Heart right ventricle (tissue), 16 donors: ENCODE results near the gene CHST15. TPM values are rescaled to one million over a fixed set of nuclear protein-coding genes. Genes with fewer than 3 reads are reported as not detected.

Experiments
- ATAC-seq, 8 donors: fragments of 200-7000 bp; cut with Tn5 transposase; one replicate each; pipeline ENCODE4 v1.9.1; 2020; ENCODE audit warnings: mild to moderate bottlenecking in 8 of 8, moderate library complexity in 8 of 8, moderate number of reproducible peaks in 1 of 8
- DNase-seq, 2 donors: peaks; one replicate each; pipeline ENCODE4 v3.0.0-alpha.2; 2020
- H3K27ac ChIP-seq, 10 donors: fragments of 200-600 bp; sonication (generic) in 2 of 10; one replicate each; pipeline versions ENCODE4 v1.5.0 to v1.8.0; 2020 to 2022; ENCODE audit warnings: mild to moderate bottlenecking in 3 of 10
- H3K27me3 ChIP-seq, 7 donors: fragments of 200-600 bp; one replicate each; pipeline ENCODE4 v1.8.0; 2021 to 2022; ENCODE audit warnings: mild to moderate bottlenecking in 2 of 7
- H3K36me3 ChIP-seq, 9 donors: fragments of 200-600 bp; sonication (generic) in 1 of 9; one replicate each; pipeline versions ENCODE4 v1.5.0 to v1.8.0; 2020 to 2022; ENCODE audit warnings: mild to moderate bottlenecking in 2 of 9
- H3K4me1 ChIP-seq, 9 donors: fragments of 200-600 bp; sonication (generic) in 1 of 9; one replicate each; pipeline versions ENCODE4 v1.5.0 to v1.8.0; 2020 to 2022; ENCODE audit warnings: mild to moderate bottlenecking in 4 of 9
- H3K4me3 ChIP-seq, 10 donors: fragments of 200-600 bp; sonication (generic) in 2 of 10; one replicate each; pipeline versions ENCODE4 v1.5.0 to v1.8.0; 2020 to 2022; ENCODE audit warnings: mild to moderate bottlenecking in 7 of 10, moderate library complexity in 2 of 10
- H3K9me3 ChIP-seq, 11 donors: fragments of 200-600 bp in 10 of 11; sonication (generic) in 2 of 11; one replicate each; pipeline versions ENCODE4 v1.5.0 to v1.8.0; 2013 to 2022; ENCODE audit warnings: mild to moderate bottlenecking in 2 of 11, control low read depth in 1 of 11, moderate library complexity in 1 of 11
- CTCF ChIP-seq, 9 donors: fragments of 200-600 bp; sonication (generic) in 2 of 9; IDR thresholded peaks; one replicate each; pipeline versions ENCODE4 v1.5.0 to v1.8.0; 2021 to 2022; ENCODE audit warnings: antibody characterized with exemption in 9 of 9, mild to moderate bottlenecking in 5 of 9, moderate library complexity in 1 of 9
- WGBS, 2 donors: extraction: QIAGEN DNeasy Blood & Tissue Kit; methylation state at CpG; one replicate each; pipeline ENCODE4 v1.1.7; 2013; ENCODE audit warnings: inconsistent platforms in 1 of 2; 5-methylcytosine and 5-hydroxymethylcytosine counted together
- intact Hi-C, 10 donors: fragments of 100-400 bp; cut with DNase I; formaldehyde crosslinking; loops; one replicate each; pipeline versions ENCODE4 v1.11.1 to v1.14.2; 2022
- polyA plus RNA-seq, 2 donors: library from polyadenylated mRNA; stranded (reverse); fragments of 200-250 nt; gene quantifications; one replicate each; pipeline ENCODE4 v1.2.3, GENCODE V29; 2013
- total RNA-seq, 10 donors: library from RNA; stranded (reverse); fragmentation: NEBNext Ultra II Directional in 3 of 10; extraction: Animal tissue kit (Norgen Biotek cat#: 25700) in 3 of 10; gene quantifications; one replicate each; pipeline versions ENCODE4 v1.2.1 to v1.2.4, GENCODE V29; 2021 to 2023
- donor health status: Arrhythmogenic right ventricular cardiomyopathy.
- donor health status: ischemic (EF 13 %, LVEDD 7.1; RV severe dilation, severe dysfunction).
- donor health status: healthy with polysubstance abuse.
- donor health status: DM: no; HTN: yes; CAD: no.
- donor health status: DM: no; HTN: no; CAD: no.
- donor health status: ischemic (EF 25% LVEDD 6.9; RV normal size, moderate dysfunction).
- donor health status: ischemic (EF 25% LVEDD 5.7; RV mildly dilated, moderate dysfunction).
- donor health status: healthy.
- donor health status: DM: yes; HTN: yes; CAD: no.
- donor health status: Ischemic cardiomyopathy.
- donor health status: ischemic (EF 35%, LVEDD 5.7; RV mildly dilated, moderate dysfunction).
- donor health status: nonischemic (EF 11% LVEDD 7.7; RV severe dilation, severe dysfunction).
- donor health status: DM: yes; HTN: yes; CAD: no.
- donor health status: PGD.
- donor health status: ischemic (EF 29% LVEDD 5.4; RV normal size, mild dysfunction).
- donor health status: nonischemic (EF 23%, LVEDD 6.1; RV moderate dilation, normal function).

The CHST15 gene
- total and polyA plus RNA-seq, 12 donors, result 1.3 to 16.7 (median 4.8) TPM

GRCh38 chr10:124030492-124031110 is 62.8 kb downstream of the CHST15 start:
- H3K36me3 ChIP-seq, result peaks cover 0 to 64% (median 0%) of the 10 kb centered on the region in 9 donors
- H3K4me1 ChIP-seq, result peaks cover 0 to 29% (median 5%) of the 10 kb centered on the region in 9 donors
- DNase-seq (no peak), ATAC-seq (no peak)
- H3K27me3 ChIP-seq, result peaks cover 0 to 10% (median 0%) of the 10 kb centered on the region in 7 donors
- no peaks in the 10 kb centered on the region for H3K9me3 ChIP-seq
- WGBS, 2 donors, result 94 to 95% methylated on average over 15 of the region's 15 CpGs
- no peak overlapping the region for H3K4me3 ChIP-seq
- no peak overlapping the region for H3K27ac ChIP-seq
- intact Hi-C loops, result loop anchor here in 1 of 10 donors (10.0 kb wide), 1 partner anchor 234 kb away; no protein-coding TSS in a partner anchor
- no peak for TF ChIP-seq CTCF (IDR thresholded peaks at IDR 0.05)

DNA sequence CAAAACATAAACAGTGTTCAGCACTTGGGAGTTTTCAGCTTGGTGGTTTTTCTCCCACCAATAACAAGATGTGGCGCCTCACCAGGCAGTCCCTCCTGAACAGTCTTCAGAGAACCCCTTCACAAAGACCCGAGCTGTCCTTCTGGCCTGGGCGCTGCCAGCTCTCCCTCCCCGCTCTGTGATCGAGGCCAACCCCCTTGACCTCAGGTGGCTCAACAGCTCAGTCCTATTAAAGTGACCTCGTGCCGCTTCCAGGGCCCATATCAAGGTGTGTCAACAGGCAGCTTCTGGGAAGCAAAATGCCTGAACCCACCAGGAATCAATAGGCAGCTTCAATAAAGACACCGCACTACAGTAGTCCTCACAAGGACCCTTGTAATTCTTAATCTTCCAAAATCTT is 63.3 kb downstream of the CHST15 start:
- WGBS, 2 donors, result 90 to 93% methylated on average over 8 of the region's 8 CpGs
- no peaks in the 10 kb centered on the region for H3K9me3 ChIP-seq
- DNase-seq (no peak), ATAC-seq (no peak)
- H3K4me1 ChIP-seq, result peaks cover 0 to 27% (median 5%) of the 10 kb centered on the region in 9 donors
- intact Hi-C loops, result loop anchor here in 1 of 10 donors (10.0 kb wide), 1 partner anchor 235 kb away; no protein-coding TSS in a partner anchor
- no peak overlapping the region for H3K4me3 ChIP-seq
- H3K27ac ChIP-seq, result no peak overlapping the region
- peaks cover 0 to 10% (median 0%) of the 10 kb centered on the region in 7 donors for H3K27me3 ChIP-seq
- H3K36me3 ChIP-seq, result peaks cover 0 to 69% (median 0%) of the 10 kb centered on the region in 9 donors
- no peak for TF ChIP-seq CTCF (IDR thresholded peaks at IDR 0.05)

DNA sequence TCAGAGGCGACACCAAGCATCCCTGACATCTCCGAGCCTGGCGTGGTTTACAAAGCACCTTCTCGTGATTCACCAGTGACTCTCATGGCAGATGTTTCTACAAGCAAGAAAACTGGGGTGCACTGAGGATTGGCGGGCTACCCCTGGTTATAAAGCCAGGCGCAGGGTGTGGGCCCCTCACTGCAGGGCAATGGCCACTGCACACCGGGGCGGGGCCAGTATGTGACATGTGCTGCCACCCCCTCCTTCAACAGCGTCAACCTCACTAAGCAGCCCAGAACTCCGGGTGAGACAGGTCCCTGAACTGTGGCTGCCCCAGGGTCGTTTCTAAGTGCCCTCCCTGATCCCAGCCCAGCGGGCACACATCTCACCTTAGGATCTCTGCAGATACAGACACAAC is 63.8 kb downstream of the CHST15 start:
- H3K27me3 ChIP-seq, result peaks cover 0 to 10% (median 2%) of the 10 kb centered on the region in 7 donors
- ATAC-seq (no peak), DNase-seq (no peak)
- peaks cover 0 to 69% (median 0%) of the 10 kb centered on the region in 9 donors for H3K36me3 ChIP-seq
- no peak overlapping the region for H3K4me3 ChIP-seq
- intact Hi-C loops, result loop anchor here in 3 of 10 donors (10.0 kb wide), 1 partner anchor 235 kb away; no protein-coding TSS in a partner anchor
- no peak for TF ChIP-seq CTCF (IDR thresholded peaks at IDR 0.05)
- H3K9me3 ChIP-seq, result no peaks in the 10 kb centered on the region
- no peak overlapping the region for H3K27ac ChIP-seq
- H3K4me1 ChIP-seq, result peaks cover 0 to 27% (median 5%) of the 10 kb centered on the region in 9 donors
- 89 to 92% methylated on average over 12 of the region's 12 CpGs for WGBS, 2 donors

DNA sequence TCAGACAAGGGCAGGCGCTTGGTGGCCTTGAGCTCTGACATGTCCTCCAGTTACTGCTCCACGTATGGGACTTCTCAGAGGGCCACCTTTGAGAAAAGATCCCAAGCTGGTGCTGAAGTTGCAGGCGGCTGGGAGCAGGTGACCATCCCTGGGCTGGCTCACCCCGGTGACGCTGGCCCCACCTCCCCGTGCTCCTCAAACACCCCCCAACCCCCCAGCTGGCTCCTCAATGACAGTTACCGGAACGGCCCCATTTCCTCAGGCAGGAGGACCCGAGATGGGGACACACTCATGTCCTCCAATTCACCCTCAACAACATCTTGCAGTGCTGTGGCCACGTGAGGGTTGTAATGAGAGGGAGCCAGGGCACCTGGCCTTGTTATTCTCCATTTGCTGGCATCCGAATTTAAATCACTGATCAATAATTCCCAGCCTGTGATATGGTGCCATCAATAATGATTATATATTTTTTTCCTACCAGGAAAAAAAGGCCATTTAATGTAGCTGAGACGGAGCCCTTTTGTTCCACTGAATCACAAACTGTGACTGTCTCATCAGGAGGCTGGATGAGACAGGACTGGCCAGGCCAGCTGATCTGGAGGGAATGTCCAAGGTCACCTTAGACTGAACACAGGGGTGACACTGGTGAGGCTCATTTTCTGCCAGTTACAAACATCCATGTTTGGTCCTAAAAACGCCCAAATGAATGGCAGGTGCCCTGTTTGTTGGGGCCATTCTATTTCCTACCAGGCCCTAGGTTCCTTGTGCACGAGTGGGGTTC is 64.5 kb downstream of the CHST15 start:
- H3K4me3 ChIP-seq, result no peak overlapping the region
- H3K27ac ChIP-seq, result no peak overlapping the region
- intact Hi-C loops, result loop anchor here in 3 of 10 donors (10.0 kb wide), 1 partner anchor 236 kb away; no protein-coding TSS in a partner anchor
- 90 to 93% methylated on average over 14 of the region's 14 CpGs for WGBS, 2 donors
- ATAC-seq (no peak), DNase-seq (no peak)
- H3K27me3 ChIP-seq, result peaks cover 0 to 10% (median 4%) of the 10 kb centered on the region in 7 donors
- TF ChIP-seq CTCF (IDR thresholded peaks at IDR 0.05), result no peak
- H3K36me3 ChIP-seq, result peaks cover 0 to 64% (median 0%) of the 10 kb centered on the region in 9 donors
- peaks cover 0 to 23% (median 4%) of the 10 kb centered on the region in 9 donors for H3K4me1 ChIP-seq
- no peaks in the 10 kb centered on the region for H3K9me3 ChIP-seq
